Measurements from ENCODE around the gene TCERG1L.

GRCh38 chr10:131112691-131113090 is 198.8 kb downstream of the TCERG1L start:
- TF ChIP-seq GATA2 (IDR thresholded peaks at IDR 0.05; ENCODE audit: low read depth, low read length), result no peak
- TF ChIP-seq GATA3 (IDR thresholded peaks at IDR 0.05; ENCODE audit: low read depth, low read length), result no peak
